K562 (cell line): ENCODE results near the gene FANCG. TPM values are rescaled to one million over a fixed set of nuclear protein-coding genes. Genes with fewer than 3 reads are reported as not detected.

Experiments used
- ATAC-seq: fragments of 200-7000 bp; cut with Tn5 transposase; 3 replicates; pipeline ENCODE4 v1.9.1; 2020; ENCODE audit warnings: moderate library complexity
- BruUV-seq: library from RNA; stranded (reverse); fragments of 400-500 nt; replicated peaks from 2 replicates; lab custom pipeline; 2021; lab: Mats Ljungman, UMichigan
- CTCF ChIA-PET: fragments of 300-600 bp; formaldehyde crosslinking; extraction: SDS; loops from one replicate; lab custom pipeline; 2021; ENCODE audit warnings: low intra/inter-chr PET ratio; lab: Yijun Ruan, JAX
- POLR2A ChIA-PET: fragments of 300-600, 350-650 bp; sonication (Branson Sonifier 250); formaldehyde crosslinking; extraction: SDS; loops from one replicate; lab custom pipeline; 2021; ENCODE audit warnings: antibody characterized with exemption, inconsistent platforms; lab: Yijun Ruan, JAX
- DNase-seq, 4 experiments: peaks; one replicate each; pipeline versions ENCODE4 v3.0.0 to v3.0.0-alpha.2; 2011 to 2018; ENCODE audit warnings: low spot score in 3 of 4, mixed read lengths in 3 of 4; ENCODE audit errors: extremely low read depth in 1 of 4
- FAIRE-seq: peaks from 2 replicates; lab custom pipeline; 2011; peaks lifted over from hg19 to GRCh38; lab: Jason Lieb, UNC
- H2AFZ ChIP-seq: 2 replicates; pipeline ENCODE4 v1.6.0; 2011; ENCODE audit warnings: low read depth, low read length, control low read depth, inconsistent platforms
- H3K27ac ChIP-seq: fragments of 200-600 bp; 3 replicates; pipeline ENCODE4 v1.8.0; 2011; ENCODE audit warnings: low read depth, mild to moderate bottlenecking, control low read depth, inconsistent platforms, low read length, moderate library complexity, mixed read lengths; ENCODE audit errors: extremely low read depth
- H3K27me3 ChIP-seq, 2 experiments: fragments of 300-600 bp in 1 of 2; 2 replicates in 1 of 2; 3 replicates in 1 of 2; pipeline versions ENCODE4 v1.6.0 to v1.8.0; 2011; ENCODE audit warnings: inconsistent platforms in 2 of 2, low read length in 2 of 2, mild to moderate bottlenecking in 1 of 2, mixed read lengths in 1 of 2, moderate library complexity in 1 of 2; ENCODE audit not compliant: control insufficient read depth in 2 of 2, insufficient read depth in 2 of 2
- H3K36me3 ChIP-seq: fragments of 300-600 bp; 3 replicates; pipeline ENCODE4 v1.8.0; 2011; ENCODE audit warnings: mild to moderate bottlenecking, low read length, inconsistent platforms; ENCODE audit not compliant: control insufficient read depth, insufficient read depth
- H3K4me1 ChIP-seq, 2 experiments: fragments of 200-600 bp in 1 of 2; replicated peaks in 1 of 2; 2 replicates in 1 of 2; 3 replicates in 1 of 2; pipeline versions ENCODE4 v1.5.1 to v1.8.0; 2011; ENCODE audit warnings: inconsistent platforms in 2 of 2, low read length in 2 of 2, mild to moderate bottlenecking in 1 of 2, mixed read lengths in 1 of 2, moderate library complexity in 1 of 2; ENCODE audit not compliant: control insufficient read depth in 2 of 2, insufficient read depth in 2 of 2
- H3K4me2 ChIP-seq: 2 replicates; pipeline ENCODE4 v1.6.1; 2011; ENCODE audit warnings: low read length, control low read depth, inconsistent platforms, mixed read lengths; ENCODE audit not compliant: insufficient read depth
- H3K4me3 ChIP-seq: fragments of 200-600 bp; sonication (generic), shearing (Covaris generic); 2 replicates; pipeline ENCODE4 v1.5.1; 2016; ENCODE audit warnings: control low read depth, inconsistent platforms
- H3K79me2 ChIP-seq: fragments of 200-600 bp; 3 replicates; pipeline ENCODE4 v1.8.0; 2011; ENCODE audit warnings: low read length, inconsistent platforms; ENCODE audit not compliant: control insufficient read depth, insufficient read depth
- H3K9ac ChIP-seq, 2 experiments: 2 replicates each; pipeline versions ENCODE4 v1.6.0 to v1.6.1; 2011; ENCODE audit warnings: low read depth in 2 of 2, low read length in 2 of 2, control low read depth in 1 of 2, inconsistent platforms in 1 of 2, mild to moderate bottlenecking in 1 of 2, mixed read lengths in 1 of 2; ENCODE audit not compliant: insufficient read depth in 1 of 2
- H3K9me1 ChIP-seq: one replicate; pipeline ENCODE4 v1.6.0; 2011; ENCODE audit warnings: inconsistent platforms, mild to moderate bottlenecking, low read length, moderate library complexity; ENCODE audit not compliant: control insufficient read depth, insufficient read depth
- H3K9me3 ChIP-seq: replicated peaks from 2 replicates; pipeline ENCODE4 v1.5.1; 2011; ENCODE audit warnings: low read depth, low read length, inconsistent platforms; ENCODE audit not compliant: control insufficient read depth, insufficient read depth
- H4K20me1 ChIP-seq: replicated peaks from 2 replicates; pipeline ENCODE4 v1.6.1; 2011; ENCODE audit warnings: low read length, inconsistent platforms, mixed read lengths; ENCODE audit not compliant: control insufficient read depth, insufficient read depth
- ELK1 ChIP-seq: sonication (generic); formaldehyde crosslinking; IDR thresholded peaks from 2 replicates; pipeline ENCODE4 v1.8.1; 2022; ENCODE audit warnings: missing genetic modification reagents
- GMEB1 ChIP-seq: fragments of 250-450 bp; sonication (Bioruptor Pico); IDR thresholded peaks from 2 replicates; pipeline ENCODE4 v1.4.0; 2020; ENCODE audit warnings: mild to moderate bottlenecking
- HDGF ChIP-seq: fragments of 450-650 bp; IDR thresholded peaks from 2 replicates; pipeline ENCODE4 v1.6.1; 2016
- ILK ChIP-seq: fragments of 450-650 bp; IDR thresholded peaks from 2 replicates; pipeline ENCODE4 v1.6.1; 2016; ENCODE audit warnings: missing genetic modification characterization, low read depth, mild to moderate bottlenecking, missing compliant biosample characterization, moderate library complexity, borderline replicate concordance
- MAZ ChIP-seq, 2 experiments: fragments of 450-650 bp in 1 of 2; sonication (generic) in 1 of 2; formaldehyde crosslinking; IDR thresholded peaks in 1 of 2; conservative IDR thresholded peaks in 1 of 2; 2 replicates each; pipeline versions ENCODE4 v1.4.0 to v1.5.0; 2020; ENCODE audit warnings: mild to moderate bottlenecking in 1 of 2, missing genetic modification reagents in 1 of 2
- NFE2L1 ChIP-seq: fragments of 450-650 bp; IDR thresholded peaks from 2 replicates; pipeline ENCODE4 v1.6.1; 2016; ENCODE audit warnings: missing genetic modification characterization, low read depth, mild to moderate bottlenecking, missing compliant biosample characterization, moderate library complexity, borderline replicate concordance
- WGBS: fragments of 100-300 bp; shearing (Covaris generic); methylation state at CpG from one replicate; pipeline ENCODE4 v1.1.6; 2016; ENCODE audit warnings: low coverage, mixed read lengths; ENCODE audit not compliant: insufficient coverage; ENCODE audit errors: missing lambda C conversion rate; 5-methylcytosine and 5-hydroxymethylcytosine counted together
- in situ Hi-C: fragments of 300-500 bp; cut with MboI; formaldehyde crosslinking; loops from 4 replicates; pipeline ENCODE4 v1.15.0; 2018; ENCODE audit warnings: inconsistent platforms, mixed read lengths
- intact Hi-C: fragments of 100-400 bp; cut with micrococcal nuclease; formaldehyde crosslinking; loops from 2 replicates; pipeline ENCODE4 v1.14.2; 2022
- polyA plus RNA-seq, 8 experiments: library from polyadenylated mRNA; depleted of rRNA in 4 of 8; stranded (reverse) in 5 of 8; unstranded in 3 of 8; fragments of >200 nt; fragmentation: Nextera tagmentation in 2 of 8; fragmentation: Illumina TruSeq in 1 of 8; extraction: Ambion mirVana in 2 of 8; extraction: Trizol in 1 of 8; gene quantifications; 2 replicates each; pipeline versions ENCODE4 v1.2.1 to v1.2.3, GENCODE V29; 2011 to 2014; ENCODE audit warnings: inconsistent platforms in 1 of 8, missing spikeins in 1 of 8
- total RNA-seq, 7 experiments: library from RNA; depleted of rRNA in 6 of 7; stranded (reverse); fragments of >200 nt in 6 of 7; fragmentation: Illumina TruSeq in 2 of 7; extraction: Trizol in 2 of 7; gene quantifications; 2 replicates each; pipeline versions ENCODE4 v1.2.1 to v1.2.3, GENCODE V29; 2011 to 2021; ENCODE audit warnings: low replicate concordance in 1 of 7
- TF ChIP-seq, protein P1 (sequence below), 3 experiments: fragments of 200-800 bp in 1 of 3; fragments of 250-450 bp in 1 of 3; fragments of 450-650 bp in 1 of 3; sonication (Bioruptor Pico) in 1 of 3; sonication (Bioruptor generic) in 1 of 3; formaldehyde crosslinking in 1 of 3; IDR thresholded peaks; 2 replicates each; pipeline versions ENCODE4 v1.6.1 to v1.8.0; 2016 to 2022; ENCODE audit warnings: mild to moderate bottlenecking in 2 of 3, missing genetic modification characterization in 2 of 3, missing compliant biosample characterization in 1 of 3, moderate library complexity in 1 of 3

Gene FANCG
- total and polyA plus RNA-seq, 9 of the 15 experiments (the other 6 are each of a cell fraction or from before 2014, with no cell fraction given): 7.5 to 43.9 (median 31.0) TPM

DNA sequence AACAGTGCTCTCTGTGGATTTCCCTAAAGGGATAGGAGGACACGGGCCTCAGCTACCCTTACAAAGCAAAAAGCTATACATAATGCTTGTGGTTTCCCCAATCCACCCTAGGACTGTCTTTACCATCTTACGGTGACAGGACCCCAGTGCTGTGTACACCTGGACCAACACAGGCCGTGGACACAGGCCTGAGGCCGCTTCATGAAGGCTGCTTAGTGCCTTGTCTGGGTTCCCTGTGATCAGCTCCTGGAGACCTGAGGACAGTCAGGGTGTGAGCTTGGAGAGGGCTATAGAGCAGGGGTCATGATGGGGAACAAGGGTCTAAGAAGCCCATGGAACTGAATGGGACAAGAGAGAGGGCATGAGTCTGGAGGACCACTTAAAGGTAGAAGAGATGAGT lies 2.9 kb downstream of the FANCG start (continued):
- TF ChIP-seq ILK (tag) (no peak), NFE2L1 (no peak)
- TF ChIP-seq, protein P1, sequence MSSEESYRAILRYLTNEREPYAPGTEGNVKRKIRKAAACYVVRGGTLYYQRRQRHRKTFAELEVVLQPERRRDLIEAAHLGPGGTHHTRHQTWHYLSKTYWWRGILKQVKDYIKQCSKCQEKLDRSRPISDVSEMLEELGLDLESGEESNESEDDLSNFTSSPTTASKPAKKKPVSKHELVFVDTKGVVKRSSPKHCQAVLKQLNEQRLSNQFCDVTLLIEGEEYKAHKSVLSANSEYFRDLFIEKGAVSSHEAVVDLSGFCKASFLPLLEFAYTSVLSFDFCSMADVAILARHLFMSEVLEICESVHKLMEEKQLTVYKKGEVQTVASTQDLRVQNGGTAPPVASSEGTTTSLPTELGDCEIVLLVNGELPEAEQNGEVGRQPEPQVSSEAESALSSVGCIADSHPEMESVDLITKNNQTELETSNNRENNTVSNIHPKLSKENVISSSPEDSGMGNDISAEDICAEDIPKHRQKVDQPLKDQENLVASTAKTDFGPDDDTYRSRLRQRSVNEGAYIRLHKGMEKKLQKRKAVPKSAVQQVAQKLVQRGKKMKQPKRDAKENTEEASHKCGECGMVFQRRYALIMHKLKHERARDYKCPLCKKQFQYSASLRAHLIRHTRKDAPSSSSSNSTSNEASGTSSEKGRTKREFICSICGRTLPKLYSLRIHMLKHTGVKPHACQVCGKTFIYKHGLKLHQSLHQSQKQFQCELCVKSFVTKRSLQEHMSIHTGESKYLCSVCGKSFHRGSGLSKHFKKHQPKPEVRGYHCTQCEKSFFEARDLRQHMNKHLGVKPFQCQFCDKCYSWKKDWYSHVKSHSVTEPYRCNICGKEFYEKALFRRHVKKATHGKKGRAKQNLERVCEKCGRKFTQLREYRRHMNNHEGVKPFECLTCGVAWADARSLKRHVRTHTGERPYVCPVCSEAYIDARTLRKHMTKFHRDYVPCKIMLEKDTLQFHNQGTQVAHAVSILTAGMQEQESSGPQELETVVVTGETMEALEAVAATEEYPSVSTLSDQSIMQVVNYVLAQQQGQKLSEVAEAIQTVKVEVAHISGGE (CRISPR knock-in tag; IDR thresholded peaks at IDR 0.05): no peak

DNA sequence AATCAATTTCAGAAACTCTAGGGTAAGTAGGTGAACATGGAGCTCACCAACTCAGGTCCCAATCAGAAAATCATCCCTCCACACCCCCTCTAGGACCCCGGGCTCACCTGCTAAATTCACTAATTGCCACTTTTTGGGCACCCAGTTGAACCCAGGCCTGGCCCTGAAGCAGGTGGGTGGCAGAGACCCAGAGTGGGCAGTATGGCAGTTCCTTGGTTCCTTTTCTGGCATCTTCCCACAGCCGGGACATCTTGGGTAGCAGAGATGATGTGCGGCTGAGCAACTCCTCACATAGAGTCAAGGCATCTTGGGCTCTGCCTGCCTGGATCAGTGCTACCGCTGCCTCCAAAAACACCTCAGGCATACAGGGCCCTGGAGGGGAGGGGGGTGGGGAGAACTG lies 4.4 kb downstream of the FANCG start:
- TF ChIP-seq HDGF (no peak), ELK1 (CRISPR knock-in tag) (no peak), GMEB1 (CRISPR knock-in tag) (no peak), MAZ (CRISPR knock-in tag; conservative IDR thresholded peaks at IDR 0.05 in 1 of 2, IDR thresholded peaks at IDR 0.05 in 1 of 2) (no peak)
- no peak overlapping the region for H3K9ac ChIP-seq
- H3K36me3 ChIP-seq: peaks cover 51% of the 10 kb centered on the region
- peaks cover 8 to 22% of the 10 kb centered on the region in 2 experiments; a peak in 4 of 5 replicates for H3K4me1 ChIP-seq
- no peak overlapping the region for H3K27ac ChIP-seq
- H3K9me3 ChIP-seq: no peaks in the 10 kb centered on the region
- H3K79me2 ChIP-seq: peaks cover 44% of the 10 kb centered on the region
- ChIA-PET CTCF (no interaction called here), POLR2A (no interaction called here)
- WGBS: 100% methylated on average over 2 of the region's 4 CpGs
- DNase-seq (no peak), ATAC-seq (no peak), FAIRE-seq (no peak)
- no peak overlapping the region for H3K4me2 ChIP-seq
- H2AFZ ChIP-seq: no peak overlapping the region
- H3K4me3 ChIP-seq: no peak overlapping the region
- peaks cover 4% of the 10 kb centered on the region for H3K9me1 ChIP-seq
- in situ Hi-C loops: no loop called here
- intact Hi-C loops: no loop called here
- H4K20me1 ChIP-seq: peaks cover 13% of the 10 kb centered on the region
- no TSS peak for BruUV-seq
- no peaks in the 10 kb centered on the region for H3K27me3 ChIP-seq
